Neural progenitor cell (in vitro differentiated cells): ENCODE measurements around the gene PUSL1.

Experiments used
- EZH2phosphoT487 ChIP-seq: fragments of 200-600 bp; sonication (generic); IDR thresholded peaks from 2 replicates; pipeline ENCODE4 v1.6.1; 2017; ENCODE audit warnings: antibody characterized with exemption
- TF ChIP-seq, protein P1 (sequence below): fragments of 200-600 bp; sonication (generic); IDR thresholded peaks from 2 replicates; pipeline ENCODE4 v1.5.1; 2017; ENCODE audit warnings: antibody characterized with exemption, mild to moderate bottlenecking

DNA sequence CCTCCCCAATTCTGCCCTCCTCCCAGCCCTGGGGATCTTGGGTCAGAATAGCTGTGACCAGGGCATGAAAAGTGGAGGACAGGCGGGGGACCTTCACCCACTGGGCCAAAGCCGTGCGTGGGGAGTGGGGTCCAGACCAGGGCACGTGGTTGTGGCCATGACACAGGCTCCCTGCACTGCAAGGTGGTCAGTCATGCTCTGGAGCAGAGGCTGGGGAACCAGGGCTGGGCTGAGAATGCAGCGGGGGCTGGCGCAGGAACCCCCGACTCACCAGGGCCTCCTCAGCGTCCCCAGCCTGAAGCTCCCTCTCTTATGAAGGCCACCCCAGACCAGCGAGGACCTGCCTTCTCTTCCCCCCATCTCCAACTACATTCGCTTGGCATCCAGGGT lies 38.1 kb downstream of the PUSL1 start:
- TF ChIP-seq, protein P1, sequence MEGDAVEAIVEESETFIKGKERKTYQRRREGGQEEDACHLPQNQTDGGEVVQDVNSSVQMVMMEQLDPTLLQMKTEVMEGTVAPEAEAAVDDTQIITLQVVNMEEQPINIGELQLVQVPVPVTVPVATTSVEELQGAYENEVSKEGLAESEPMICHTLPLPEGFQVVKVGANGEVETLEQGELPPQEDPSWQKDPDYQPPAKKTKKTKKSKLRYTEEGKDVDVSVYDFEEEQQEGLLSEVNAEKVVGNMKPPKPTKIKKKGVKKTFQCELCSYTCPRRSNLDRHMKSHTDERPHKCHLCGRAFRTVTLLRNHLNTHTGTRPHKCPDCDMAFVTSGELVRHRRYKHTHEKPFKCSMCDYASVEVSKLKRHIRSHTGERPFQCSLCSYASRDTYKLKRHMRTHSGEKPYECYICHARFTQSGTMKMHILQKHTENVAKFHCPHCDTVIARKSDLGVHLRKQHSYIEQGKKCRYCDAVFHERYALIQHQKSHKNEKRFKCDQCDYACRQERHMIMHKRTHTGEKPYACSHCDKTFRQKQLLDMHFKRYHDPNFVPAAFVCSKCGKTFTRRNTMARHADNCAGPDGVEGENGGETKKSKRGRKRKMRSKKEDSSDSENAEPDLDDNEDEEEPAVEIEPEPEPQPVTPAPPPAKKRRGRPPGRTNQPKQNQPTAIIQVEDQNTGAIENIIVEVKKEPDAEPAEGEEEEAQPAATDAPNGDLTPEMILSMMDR: no peak
- TF ChIP-seq EZH2phosphoT487: no peak
